Measurements from ENCODE around the gene CCNF. TPM values are rescaled to one million over a fixed set of nuclear protein-coding genes. Genes with fewer than 3 reads are reported as not detected.

Gene CCNF
- total and polyA plus RNA-seq, 2 donors = 2.2 to 9.6 TPM

GRCh38 chr16:2485811-2486507 is 56.7 kb downstream of the CCNF start:
- Histone ChIP-seq H3K4me3 (ENCODE audit: low read depth, low read length) (no peak overlapping the region), H3K4me1 (ENCODE audit: insufficient read depth) (no peaks in the 10 kb centered on the region), H3K27ac (ENCODE audit: low read depth) (no peak overlapping the region), H3K36me3 (ENCODE audit: insufficient read depth) (no peaks in the 10 kb centered on the region)
- 83% methylated on average over 33 of the region's 33 CpGs for whole genome bisulfite sequencing
- no peak for DNase-seq (ENCODE audit: extremely low spot score)

- no peaks in the 10 kb centered on the region for H3K4me1 ChIP-seq (ENCODE audit: insufficient read depth)
- WGBS = 69% methylated on average over 29 of the region's 29 CpGs
- no peak overlapping the region for H3K27ac ChIP-seq (ENCODE audit: low read depth)
- no peaks in the 10 kb centered on the region for H3K36me3 ChIP-seq (ENCODE audit: insufficient read depth)
- H3K4me3 ChIP-seq (ENCODE audit: low read depth, low read length) = no peak overlapping the region
- DNase-seq (ENCODE audit: extremely low spot score) = no peak
Measured at GRCh38 chr16:2486645-2487516, 57.6 kb downstream of the CCNF start.

- no peaks in the 10 kb centered on the region for H3K4me1 ChIP-seq (ENCODE audit: insufficient read depth)
- no peak for DNase-seq (ENCODE audit: extremely low spot score)
- no peak overlapping the region for H3K4me3 ChIP-seq (ENCODE audit: low read depth, low read length)
- no peak overlapping the region for H3K27ac ChIP-seq (ENCODE audit: low read depth)
- H3K36me3 ChIP-seq (ENCODE audit: insufficient read depth) = no peaks in the 10 kb centered on the region
- 74% methylated on average over 8 of the region's 8 CpGs for WGBS
Measured at GRCh38 chr16:2487517-2487842, 58.2 kb downstream of the CCNF start.

- no peaks in the 10 kb centered on the region for H3K4me1 ChIP-seq (ENCODE audit: insufficient read depth)
- DNase-seq (ENCODE audit: extremely low spot score) = no peak
- 78% methylated on average over 15 of the region's 15 CpGs for WGBS
- no peak overlapping the region for H3K27ac ChIP-seq (ENCODE audit: low read depth)
- H3K4me3 ChIP-seq (ENCODE audit: low read depth, low read length) = no peak overlapping the region
- H3K36me3 ChIP-seq (ENCODE audit: insufficient read depth) = no peaks in the 10 kb centered on the region
Measured at GRCh38 chr16:2487903-2488531, 58.8 kb downstream of the CCNF start.

- no peaks in the 10 kb centered on the region for H3K4me1 ChIP-seq (ENCODE audit: insufficient read depth)
- no peaks in the 10 kb centered on the region for H3K36me3 ChIP-seq (ENCODE audit: insufficient read depth)
- H3K4me3 ChIP-seq (ENCODE audit: low read depth, low read length) = no peak overlapping the region
- no peak for DNase-seq (ENCODE audit: extremely low spot score)
- WGBS = 94% methylated on average over 16 of the region's 16 CpGs
- no peak overlapping the region for H3K27ac ChIP-seq (ENCODE audit: low read depth)
Measured at GRCh38 chr16:2489581-2489980, 60.3 kb downstream of the CCNF start.

- 89% methylated on average over 23 of the region's 23 CpGs for WGBS
- no peak for DNase-seq (ENCODE audit: extremely low spot score)
- Histone ChIP-seq H3K4me3 (ENCODE audit: low read depth, low read length) (no peak overlapping the region), H3K27ac (ENCODE audit: low read depth) (no peak overlapping the region), H3K36me3 (ENCODE audit: insufficient read depth) (no peaks in the 10 kb centered on the region), H3K4me1 (ENCODE audit: insufficient read depth) (no peaks in the 10 kb centered on the region)
Measured at GRCh38 chr16:2490190-2491105, 61.2 kb downstream of the CCNF start.

GRCh38 chr16:2492292-2492691 is 63.0 kb downstream of the CCNF start:
- Histone ChIP-seq H3K4me3 (ENCODE audit: low read depth, low read length) (no peak overlapping the region), H3K36me3 (ENCODE audit: insufficient read depth) (peaks cover 2% of the 10 kb centered on the region), H3K27ac (ENCODE audit: low read depth) (no peak overlapping the region), H3K4me1 (ENCODE audit: insufficient read depth) (no peaks in the 10 kb centered on the region)
- WGBS = 88% methylated on average over 13 of the region's 13 CpGs
- DNase-seq (ENCODE audit: extremely low spot score) = no peak

GRCh38 chr16:2493605-2494004 is 64.4 kb downstream of the CCNF start:
- Histone ChIP-seq H3K4me1 (ENCODE audit: insufficient read depth) (no peaks in the 10 kb centered on the region), H3K4me3 (ENCODE audit: low read depth, low read length) (no peak overlapping the region), H3K36me3 (ENCODE audit: insufficient read depth) (peaks cover 2% of the 10 kb centered on the region), H3K27ac (ENCODE audit: low read depth) (no peak overlapping the region)
- DNase-seq (ENCODE audit: extremely low spot score) = no peak
- WGBS = 93% methylated on average over 6 of the region's 6 CpGs

- Histone ChIP-seq H3K4me3 (ENCODE audit: low read depth, low read length) (no peak overlapping the region), H3K4me1 (ENCODE audit: insufficient read depth) (no peaks in the 10 kb centered on the region), H3K27ac (ENCODE audit: low read depth) (no peak overlapping the region), H3K36me3 (ENCODE audit: insufficient read depth) (peaks cover 2% of the 10 kb centered on the region)
- 86% methylated on average over 5 of the region's 5 CpGs for WGBS
- DNase-seq (ENCODE audit: extremely low spot score) = no peak
Measured at GRCh38 chr16:2494616-2495015, 65.4 kb downstream of the CCNF start.

GRCh38 chr16:2495041-2495440 is 65.8 kb downstream of the CCNF start:
- H3K36me3 ChIP-seq (ENCODE audit: insufficient read depth) = peaks cover 2% of the 10 kb centered on the region
- no peaks in the 10 kb centered on the region for H3K4me1 ChIP-seq (ENCODE audit: insufficient read depth)
- H3K4me3 ChIP-seq (ENCODE audit: low read depth, low read length) = no peak overlapping the region
- 94% methylated on average over 5 of the region's 5 CpGs for WGBS
- no peak for DNase-seq (ENCODE audit: extremely low spot score)
- no peak overlapping the region for H3K27ac ChIP-seq (ENCODE audit: low read depth)

- no peak overlapping the region for H3K4me3 ChIP-seq (ENCODE audit: low read depth, low read length)
- H3K27ac ChIP-seq (ENCODE audit: low read depth) = no peak overlapping the region
- peaks cover 2% of the 10 kb centered on the region for H3K36me3 ChIP-seq (ENCODE audit: insufficient read depth)
- no peaks in the 10 kb centered on the region for H3K4me1 ChIP-seq (ENCODE audit: insufficient read depth)
- 95% methylated on average over 62 of the region's 62 CpGs for WGBS
- no peak for DNase-seq (ENCODE audit: extremely low spot score)
Measured at GRCh38 chr16:2496223-2497115, 67.2 kb downstream of the CCNF start.

GRCh38 chr16:2497116-2497630 is 67.9 kb downstream of the CCNF start:
- DNase-seq (ENCODE audit: extremely low spot score) = no peak
- 55% methylated on average over 21 of the region's 21 CpGs for WGBS

More at GRCh38 chr16:2497116-2497630, 67.9 kb downstream of the CCNF start:
- H3K27ac ChIP-seq (ENCODE audit: low read depth) = no peak overlapping the region
- no peaks in the 10 kb centered on the region for H3K4me1 ChIP-seq (ENCODE audit: insufficient read depth)
- H3K36me3 ChIP-seq (ENCODE audit: insufficient read depth) = peaks cover 2% of the 10 kb centered on the region
- H3K4me3 ChIP-seq (ENCODE audit: low read depth, low read length) = no peak overlapping the region
